Measurements from ENCODE around the gene POU5F2.

The POU5F2 gene, protein sequence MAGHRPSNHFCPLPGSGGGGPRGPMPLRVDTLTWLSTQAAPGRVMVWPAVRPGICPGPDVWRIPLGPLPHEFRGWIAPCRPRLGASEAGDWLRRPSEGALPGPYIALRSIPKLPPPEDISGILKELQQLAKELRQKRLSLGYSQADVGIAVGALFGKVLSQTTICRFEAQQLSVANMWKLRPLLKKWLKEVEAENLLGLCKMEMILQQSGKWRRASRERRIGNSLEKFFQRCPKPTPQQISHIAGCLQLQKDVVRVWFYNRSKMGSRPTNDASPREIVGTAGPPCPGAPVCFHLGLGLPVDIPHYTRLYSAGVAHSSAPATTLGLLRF

DNA sequence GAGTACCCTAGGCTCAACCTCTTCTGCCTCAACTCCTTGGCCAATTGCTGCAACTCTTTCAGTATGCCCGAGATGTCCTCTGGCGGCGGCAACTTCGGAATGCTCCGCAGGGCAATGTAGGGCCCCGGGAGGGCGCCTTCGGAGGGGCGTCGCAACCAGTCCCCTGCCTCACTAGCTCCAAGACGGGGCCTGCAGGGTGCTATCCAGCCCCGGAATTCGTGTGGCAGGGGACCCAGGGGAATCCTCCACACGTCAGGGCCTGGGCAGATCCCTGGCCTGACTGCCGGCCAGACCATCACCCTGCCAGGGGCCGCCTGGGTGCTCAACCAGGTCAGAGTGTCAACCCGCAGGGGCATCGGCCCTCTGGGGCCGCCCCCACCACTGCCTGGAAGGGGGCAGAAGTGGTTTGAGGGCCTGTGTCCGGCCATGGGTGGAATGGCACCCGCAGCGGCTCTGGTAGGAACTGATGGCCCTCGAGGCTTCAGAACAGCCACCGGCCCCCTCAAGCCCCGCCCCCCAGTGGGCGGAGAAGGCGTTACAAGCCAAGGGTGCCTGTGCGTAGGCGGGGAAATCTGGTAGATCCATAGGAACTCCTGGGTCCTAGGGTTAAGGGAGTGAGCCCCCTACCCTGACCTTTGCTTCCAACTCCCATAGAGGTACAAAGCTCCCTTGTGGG, at the start of gene POU5F2:
POU5F2 (minus strand) TSS at position 465 of the 676 bp plus-strand sequence; CDS start at position 428, 37 bp downstream.
- in situ Hi-C loops (cut with HindIII; ENCODE audit: low sequenced_read_pairs), result no loop called here

DNA sequence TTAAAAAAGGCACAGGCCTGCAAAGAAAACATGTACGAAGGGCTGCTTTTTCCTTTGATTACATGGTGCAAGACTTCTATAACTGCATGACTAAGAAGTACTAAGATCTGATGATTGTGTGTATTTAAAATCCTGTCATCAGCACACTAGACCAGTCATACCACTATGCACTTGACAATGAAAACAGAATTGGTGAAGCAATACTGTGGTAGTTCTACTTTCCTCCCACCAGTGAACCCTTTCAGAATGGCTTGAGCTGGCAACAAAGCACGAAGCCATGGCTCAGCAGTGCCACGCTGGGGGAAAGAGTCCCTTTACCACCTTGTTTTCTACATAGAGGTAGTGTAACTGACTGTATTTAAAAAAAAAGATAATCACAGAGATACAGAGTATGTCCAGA, 49.0 kb upstream of the POU5F2 start:
- in situ Hi-C loops (cut with HindIII; ENCODE audit: low sequenced_read_pairs), result no loop called here

DNA sequence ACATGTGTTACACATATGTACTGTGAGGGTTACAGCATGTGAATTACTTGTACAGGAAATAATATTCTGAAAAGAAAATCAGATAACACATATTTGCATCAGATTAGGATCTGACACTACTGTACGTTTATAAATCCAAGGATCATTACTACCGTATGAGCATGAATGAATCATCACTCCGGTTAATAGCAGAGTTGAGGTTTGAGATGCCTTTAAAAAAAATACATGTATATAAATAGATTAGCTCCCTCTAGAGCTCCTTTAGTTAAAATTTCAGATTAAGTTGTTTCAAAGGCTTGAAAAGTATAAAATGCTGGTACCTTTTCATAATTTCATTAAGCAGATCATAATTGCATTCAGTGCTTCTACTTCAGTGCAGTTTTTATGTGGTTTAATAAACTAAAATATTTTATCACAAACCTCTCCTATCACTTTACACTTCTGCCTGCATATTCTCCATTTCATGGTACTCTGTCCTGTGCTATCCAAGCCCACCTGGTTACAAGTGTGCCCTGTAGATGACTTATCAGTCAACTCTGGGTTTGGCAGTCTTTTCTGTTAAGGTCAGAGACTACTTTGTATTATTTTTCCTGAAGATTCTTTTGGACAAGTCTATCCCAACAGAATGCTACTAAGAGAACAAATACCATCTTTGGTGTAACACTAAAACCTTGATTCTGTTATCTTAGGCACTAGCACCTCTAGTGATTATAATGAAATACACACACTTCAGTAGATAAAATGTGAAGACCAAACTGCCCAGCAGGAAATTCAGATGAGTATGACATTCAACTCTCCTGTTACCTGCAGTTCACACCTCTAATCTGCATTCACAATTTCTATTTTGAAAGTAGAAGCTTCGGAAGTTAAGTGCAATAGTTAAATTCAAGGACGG, 48.0 kb upstream of the POU5F2 start:
- in situ Hi-C loops (cut with HindIII; ENCODE audit: low sequenced_read_pairs), result no loop called here

DNA sequence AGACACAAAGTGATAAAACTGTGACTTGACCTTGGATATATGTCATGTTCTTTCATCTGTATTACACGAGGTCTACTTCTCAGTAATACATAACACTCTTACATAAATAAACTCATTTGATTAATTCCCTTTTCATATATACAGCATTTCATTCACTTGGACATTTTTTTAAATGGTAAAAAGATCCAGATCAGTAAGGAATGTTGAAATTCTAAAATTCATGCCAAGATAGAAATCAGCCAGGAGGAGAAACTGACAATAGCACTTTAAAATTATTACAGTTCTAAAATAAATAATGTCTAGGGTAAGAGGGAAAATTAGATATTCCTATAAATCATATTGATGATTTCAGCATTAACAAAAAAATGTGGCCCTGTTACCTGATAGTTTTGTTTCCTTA, 46.2 kb upstream of the POU5F2 start:
- in situ Hi-C loops (cut with HindIII; ENCODE audit: low sequenced_read_pairs), result no loop called here

DNA sequence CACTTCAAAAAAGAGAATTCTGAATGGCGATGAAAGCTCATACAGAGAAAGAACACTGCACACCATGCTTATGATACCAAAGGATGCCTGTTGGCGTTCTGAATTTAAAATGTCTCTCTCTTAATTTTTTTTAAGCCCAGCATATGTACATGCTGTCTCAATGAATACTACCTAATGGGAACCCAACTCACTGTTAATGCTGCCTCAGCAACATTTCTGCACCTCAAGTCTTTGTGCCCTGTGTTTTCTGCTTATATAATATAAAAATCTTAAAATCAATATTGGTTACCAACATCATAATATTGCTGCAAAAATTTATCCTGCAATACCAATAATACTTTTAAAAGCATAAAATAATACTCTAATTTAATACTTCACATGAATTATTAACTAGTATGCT, 44.1 kb upstream of the POU5F2 start:
- in situ Hi-C loops (cut with HindIII; ENCODE audit: low sequenced_read_pairs), result no loop called here

DNA sequence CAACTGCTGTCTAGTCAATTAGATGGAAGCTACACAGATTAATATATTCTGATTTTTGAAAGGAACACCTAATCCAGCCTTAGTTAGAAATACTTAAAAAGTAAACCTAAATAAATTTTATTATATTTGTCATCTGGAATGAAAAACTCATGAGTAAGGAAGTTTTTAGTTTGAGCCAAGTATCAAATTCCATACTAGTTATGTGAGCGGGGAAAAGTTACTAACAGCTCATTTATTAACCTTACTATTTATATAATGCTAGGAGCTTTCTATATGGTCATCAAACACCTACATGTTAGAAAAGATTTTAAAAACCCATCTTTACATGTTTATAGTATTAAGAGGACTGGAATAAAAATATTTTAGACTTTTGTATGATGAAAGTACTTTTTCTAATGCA, 41.6 kb upstream of the POU5F2 start:
- in situ Hi-C loops (cut with HindIII; ENCODE audit: low sequenced_read_pairs), result no loop called here

DNA sequence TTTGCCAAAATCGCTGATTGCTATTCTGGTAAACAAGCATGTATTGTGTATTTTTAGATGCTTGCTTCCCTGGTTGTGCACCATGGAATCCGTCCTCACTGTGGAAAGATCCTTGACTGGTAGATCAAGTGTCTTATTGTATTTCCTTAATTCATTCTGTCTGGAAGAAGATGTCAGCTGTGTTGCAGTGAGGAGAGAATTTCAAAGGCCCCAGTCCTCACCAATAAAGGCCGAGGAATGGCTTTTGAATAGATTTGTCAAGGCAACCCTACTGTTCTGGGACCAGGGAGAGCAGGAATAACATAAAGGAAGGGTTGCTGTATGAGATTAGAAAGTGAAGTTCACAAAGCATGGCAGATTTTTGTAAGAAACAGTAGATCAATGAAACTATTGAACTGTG, 36.2 kb upstream of the POU5F2 start:
- in situ Hi-C loops (cut with HindIII; ENCODE audit: low sequenced_read_pairs), result no loop called here

DNA sequence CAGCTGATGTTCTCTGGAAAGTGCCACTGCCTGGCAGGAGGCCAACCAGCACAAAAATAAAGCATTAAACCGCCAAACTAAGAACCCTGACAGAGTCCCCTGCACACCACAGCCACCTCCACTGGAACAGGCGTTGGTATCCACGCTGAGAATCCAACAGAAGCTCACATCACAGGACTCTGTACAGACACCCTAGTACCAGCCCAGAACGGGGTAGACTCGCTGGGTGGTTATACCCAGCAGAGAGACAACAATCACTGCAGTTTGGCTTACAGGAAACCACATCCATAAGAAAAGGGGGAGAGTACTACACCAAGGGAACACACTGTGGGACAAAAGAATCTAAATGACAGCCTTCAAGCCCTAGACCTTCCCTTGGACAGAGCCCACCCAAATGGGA, 15.0 kb upstream of the POU5F2 start:
- in situ Hi-C loops (cut with HindIII; ENCODE audit: low sequenced_read_pairs), result no loop called here

DNA sequence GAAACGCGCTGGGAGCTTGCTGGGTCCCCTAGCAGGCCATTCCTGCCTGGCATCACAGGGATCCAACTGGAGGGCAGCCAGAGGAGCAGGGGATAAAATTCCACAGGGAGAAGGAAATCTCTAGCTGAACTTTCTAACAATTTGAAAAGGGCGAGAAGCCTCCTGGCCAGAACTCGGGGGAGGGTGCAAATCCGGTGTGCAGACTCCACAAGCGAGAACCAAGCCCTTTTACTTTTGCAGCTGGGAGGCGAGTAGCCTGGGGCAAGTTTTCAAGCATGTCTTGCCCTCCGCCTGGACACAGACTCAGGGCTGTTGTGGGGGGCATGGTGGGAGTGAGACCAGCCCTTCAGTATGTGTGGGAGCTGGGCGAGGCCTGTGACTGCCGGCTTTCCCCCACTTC, 14.3 kb upstream of the POU5F2 start:
- in situ Hi-C loops (cut with HindIII; ENCODE audit: low sequenced_read_pairs), result no loop called here

DNA sequence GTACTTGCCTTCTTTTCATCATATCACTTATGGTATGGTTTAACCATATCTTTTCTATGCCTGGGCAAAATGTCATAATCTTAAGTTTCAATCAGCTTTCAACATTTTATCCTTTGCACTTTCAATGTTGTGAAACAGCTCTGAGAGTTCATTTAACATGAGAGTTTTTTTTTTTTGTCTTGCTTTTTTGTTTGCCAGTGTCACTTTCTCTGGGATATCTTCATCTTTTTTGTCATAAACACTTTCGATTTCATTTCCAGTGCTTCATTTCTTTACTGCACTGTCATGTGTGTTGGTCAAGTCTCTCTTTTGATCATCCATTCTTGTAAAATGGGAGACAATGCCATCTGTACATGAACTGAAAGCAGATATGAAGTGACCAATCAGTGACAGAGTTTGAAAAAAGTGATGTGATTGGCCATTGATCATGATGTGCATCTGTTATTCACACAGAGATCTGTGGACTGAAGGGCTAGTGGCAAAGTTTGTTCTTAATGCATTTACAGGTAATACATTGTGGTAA, 7.5 kb upstream of the POU5F2 start:
- in situ Hi-C loops (cut with HindIII; ENCODE audit: low sequenced_read_pairs), result no loop called here

DNA sequence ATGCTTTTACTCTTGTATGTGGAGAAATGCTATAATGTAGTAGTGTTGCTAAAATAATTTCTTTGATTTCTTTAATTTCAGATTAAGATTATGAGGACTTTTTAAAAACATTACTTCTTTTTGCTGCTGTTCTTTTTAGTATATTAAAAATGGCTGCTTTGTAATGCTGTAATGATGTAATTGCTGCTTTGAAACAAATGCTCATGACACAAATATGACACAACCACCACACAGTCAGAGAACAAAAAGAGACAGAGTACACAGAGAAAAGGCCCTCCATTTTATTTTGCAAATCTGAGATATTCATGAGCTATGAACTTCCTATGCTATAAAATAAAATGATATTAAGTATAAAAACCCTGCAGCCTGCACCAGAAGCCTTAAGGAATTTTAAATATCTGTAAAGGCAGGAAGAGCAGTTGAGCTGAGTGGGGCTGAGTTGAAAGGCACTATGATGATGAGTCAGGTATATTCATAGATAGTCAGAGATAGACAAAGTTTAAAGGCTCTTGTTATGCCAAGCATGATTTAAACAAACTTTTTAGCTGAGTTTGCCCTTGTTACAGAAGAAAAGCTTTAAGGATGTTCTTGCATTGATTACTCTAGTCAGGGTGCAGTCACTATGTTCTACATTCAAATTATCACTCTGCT, 5.1 kb upstream of the POU5F2 start:
- in situ Hi-C loops (cut with HindIII; ENCODE audit: low sequenced_read_pairs), result no loop called here

DNA sequence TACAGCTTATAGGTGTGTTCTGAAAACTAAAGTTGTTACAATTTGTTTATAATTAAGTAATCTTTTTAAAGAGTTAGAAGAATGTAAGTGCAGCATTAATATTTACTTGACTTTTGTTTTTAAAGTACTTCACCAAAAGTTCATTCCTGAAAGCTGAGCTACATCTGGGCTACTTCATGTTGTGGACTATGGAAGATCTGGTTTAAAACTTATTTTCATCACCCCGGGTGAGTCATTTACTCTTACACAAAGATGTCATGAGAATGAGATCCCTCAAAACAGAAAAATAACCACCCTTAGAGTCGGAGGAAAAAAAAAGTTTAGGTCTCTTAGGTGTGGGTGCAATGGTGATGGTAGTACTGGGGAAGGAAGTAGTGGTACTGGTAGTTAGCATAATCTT, 5.1 kb downstream of the POU5F2 start:
- in situ Hi-C loops (cut with HindIII; ENCODE audit: low sequenced_read_pairs), result no loop called here

DNA sequence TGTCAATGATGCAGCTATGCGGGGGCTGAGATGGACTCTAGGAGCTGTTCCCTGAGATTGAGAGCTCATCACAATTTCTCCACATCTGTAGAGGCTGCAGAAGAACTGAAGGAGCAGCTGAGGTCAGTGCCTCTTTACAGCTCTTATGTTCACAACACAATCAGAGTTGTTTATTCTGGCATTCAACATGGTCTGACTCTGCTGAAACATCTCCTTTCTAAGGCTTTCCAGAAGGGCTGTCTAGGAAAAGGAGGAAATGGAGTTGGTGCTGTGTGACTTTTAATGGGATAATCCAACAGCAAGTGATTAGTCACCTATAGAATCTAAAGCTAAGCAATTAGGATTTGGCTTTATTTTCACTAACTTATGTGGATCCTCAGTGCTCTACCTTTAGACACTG, 6.0 kb downstream of the POU5F2 start:
- in situ Hi-C loops (cut with HindIII; ENCODE audit: low sequenced_read_pairs), result no loop called here

DNA sequence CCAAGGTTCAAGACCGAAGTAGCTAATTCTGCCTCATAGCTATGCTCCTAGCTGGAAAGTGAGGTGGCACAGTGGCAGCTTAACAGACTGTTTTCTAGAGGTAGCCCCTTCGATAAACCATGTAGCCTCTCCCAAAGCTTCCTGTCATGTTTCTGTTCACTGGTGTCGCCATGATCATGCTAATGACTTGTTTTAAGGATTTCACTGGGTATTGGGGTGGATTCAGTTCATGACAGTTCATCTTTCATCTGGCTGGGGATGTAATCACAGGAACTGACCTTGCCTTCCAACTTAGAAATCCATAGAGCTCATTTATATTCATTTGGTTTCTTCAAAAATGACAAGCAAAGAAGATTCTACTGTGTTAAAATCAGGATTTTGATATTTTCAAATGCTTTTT, 9.4 kb downstream of the POU5F2 start:
- in situ Hi-C loops (cut with HindIII; ENCODE audit: low sequenced_read_pairs), result no loop called here

DNA sequence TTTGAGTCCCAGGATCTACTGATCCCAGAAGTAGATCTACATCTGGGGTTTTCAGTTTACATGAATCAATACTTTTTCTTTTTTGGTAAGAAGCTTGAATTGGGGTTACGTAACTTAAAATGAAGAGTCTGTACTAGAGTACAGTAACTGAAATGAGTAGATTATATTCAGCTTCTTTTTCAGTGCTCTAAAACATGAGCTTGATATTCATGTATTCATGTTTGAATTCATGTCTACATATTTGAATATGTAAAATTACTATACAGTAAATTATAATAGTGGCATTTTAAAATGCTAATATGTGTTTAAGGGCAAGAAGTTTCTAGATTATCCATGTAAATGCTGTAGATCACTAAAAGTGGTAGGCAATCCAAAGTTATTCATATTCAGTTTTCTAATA, 14.8 kb downstream of the POU5F2 start:
- in situ Hi-C loops (cut with HindIII; ENCODE audit: low sequenced_read_pairs), result loop anchor here (5.0 kb wide), 1 partner anchor 49 kb away; no protein-coding TSS in a partner anchor

DNA sequence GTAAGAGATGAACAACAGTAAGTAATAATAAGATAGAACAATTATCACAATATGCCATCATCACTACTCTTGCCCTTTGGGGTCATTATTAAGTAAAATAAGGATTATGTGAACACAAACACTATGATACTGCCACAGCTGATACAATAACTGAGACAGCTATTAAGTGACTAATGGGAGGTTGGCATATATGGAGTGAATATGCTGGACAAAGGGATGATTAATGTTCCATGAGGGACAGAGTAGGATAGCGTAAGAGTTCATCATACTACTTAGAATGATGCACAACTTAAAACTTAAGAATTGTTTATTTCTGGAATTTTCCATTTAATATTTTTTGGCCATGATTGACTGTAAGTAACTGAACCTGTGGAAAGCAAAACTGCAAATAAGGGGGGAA, 16.6 kb downstream of the POU5F2 start:
- in situ Hi-C loops (cut with HindIII; ENCODE audit: low sequenced_read_pairs), result loop anchor here (5.0 kb wide), 1 partner anchor 47 kb away; no protein-coding TSS in a partner anchor

DNA sequence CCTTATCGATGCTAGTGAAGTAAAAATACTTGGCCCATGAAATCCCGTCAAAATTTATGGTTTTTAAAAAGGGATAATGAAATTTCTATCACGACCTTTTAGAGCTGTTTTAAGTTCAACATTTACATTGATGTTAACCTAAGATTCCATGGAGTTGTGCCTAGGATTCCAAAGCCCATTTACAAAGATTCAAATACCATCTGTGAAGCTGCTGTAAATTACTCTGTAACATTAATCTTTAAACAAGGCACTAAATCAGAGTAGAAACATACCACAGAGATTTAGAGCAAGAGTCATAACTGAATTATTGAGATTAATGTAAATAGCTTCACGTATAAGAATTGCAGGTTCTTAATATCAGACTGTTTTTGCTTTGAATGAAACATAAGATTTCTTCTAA, 17.7 kb downstream of the POU5F2 start:
- in situ Hi-C loops (cut with HindIII; ENCODE audit: low sequenced_read_pairs), result no loop called here

DNA sequence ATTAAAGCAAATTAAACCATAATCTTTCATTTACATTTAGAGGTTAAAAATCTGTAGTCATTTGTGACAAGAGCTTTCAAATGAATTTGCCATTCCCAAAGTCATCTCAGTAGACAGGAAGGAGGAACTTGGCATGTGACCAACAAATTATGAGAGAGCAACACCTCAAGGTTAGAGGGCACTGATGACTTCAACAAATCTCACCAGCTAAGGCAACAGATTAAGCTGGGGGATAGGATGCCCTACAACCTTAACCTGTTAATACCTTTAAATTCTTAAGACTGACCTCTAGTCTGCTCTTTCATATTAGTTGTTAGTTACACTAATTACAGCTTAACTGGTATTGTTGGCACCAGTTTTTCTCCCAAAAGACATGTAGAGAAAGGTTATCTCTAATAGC, 18.4 kb downstream of the POU5F2 start:
- in situ Hi-C loops (cut with HindIII; ENCODE audit: low sequenced_read_pairs), result no loop called here

DNA sequence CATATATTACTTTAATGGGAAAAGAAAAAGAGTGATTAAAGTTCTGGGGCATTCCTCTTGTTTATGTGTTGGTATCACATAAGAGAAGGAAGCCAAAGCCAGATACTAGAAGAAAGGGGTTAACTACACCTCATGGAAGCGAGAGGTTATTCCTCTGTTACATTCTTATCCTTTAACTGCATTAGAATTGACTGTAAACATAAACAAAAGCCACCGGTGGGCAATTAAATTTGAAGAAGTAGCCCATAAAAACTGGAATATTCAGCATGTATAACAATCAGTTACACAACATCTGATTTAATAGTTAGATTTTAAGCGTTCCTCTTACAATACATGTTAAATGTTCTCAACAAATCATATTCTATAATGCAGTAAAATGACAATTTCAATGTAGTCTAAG, 18.8 kb downstream of the POU5F2 start:
- in situ Hi-C loops (cut with HindIII; ENCODE audit: low sequenced_read_pairs), result no loop called here

DNA sequence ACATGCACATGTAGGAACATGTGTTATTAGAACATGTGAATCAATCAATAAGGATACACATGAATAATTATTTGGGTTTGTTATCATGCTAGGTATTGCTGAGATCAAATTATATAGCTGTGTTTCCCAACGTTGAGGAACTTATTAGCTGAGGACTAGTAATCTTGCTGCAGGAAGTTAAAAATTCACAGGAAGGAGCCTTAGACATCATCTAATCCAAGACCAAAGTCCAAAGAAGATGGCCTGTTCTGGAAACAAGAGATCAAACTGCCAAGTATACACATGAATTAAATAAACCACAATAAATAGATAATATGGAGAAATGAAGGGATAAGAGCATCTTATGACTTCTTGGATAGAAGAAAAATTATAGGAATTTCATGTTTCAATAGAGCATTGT, 19.9 kb downstream of the POU5F2 start:
- in situ Hi-C loops (cut with HindIII; ENCODE audit: low sequenced_read_pairs), result no loop called here

DNA sequence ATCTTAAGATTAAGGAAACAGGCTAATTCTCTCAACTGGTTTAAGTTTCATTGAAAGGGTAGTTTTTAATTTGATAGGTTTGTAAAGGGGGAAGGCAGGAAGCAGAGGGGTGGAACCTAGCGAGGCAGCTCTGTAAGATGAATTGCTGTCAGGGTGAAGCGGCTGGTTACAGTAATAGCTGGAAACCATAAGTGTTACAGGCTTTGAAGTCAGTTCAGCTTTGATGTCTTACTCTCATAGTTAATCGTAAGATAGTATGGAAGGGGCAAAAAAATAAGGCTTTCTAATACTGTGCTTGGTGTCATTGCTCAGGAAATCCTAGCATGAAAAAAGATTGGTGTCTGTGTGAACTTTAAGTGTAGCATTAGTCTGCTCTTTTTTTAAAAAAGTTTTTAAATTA, 20.3 kb downstream of the POU5F2 start:
- in situ Hi-C loops (cut with HindIII; ENCODE audit: low sequenced_read_pairs), result no loop called here

All from DLD1 (cell line).